ENCODE data around the gene GGT6.
"Not testable (repeated sequence)": the region's sequence is repeated elsewhere in the genome, so short reads cannot be mapped to it uniquely, and the experiment has no call there.

The GGT6 gene

GRCh38 chr17:4592240-4593005 is 32.0 kb upstream of the GGT6 start:
- DNase-seq (ENCODE audit: low read depth in 3 of 3): no peak

- no peak for DNase-seq (ENCODE audit: low read depth in 3 of 3)
Observed at GRCh38 chr17:4591529-4591928, 31.2 kb upstream of the GGT6 start.

- DNase-seq (ENCODE audit: low read depth in 3 of 3): no peak
Observed at GRCh38 chr17:4590981-4591453, 30.6 kb upstream of the GGT6 start.

- DNase-seq (ENCODE audit: low read depth in 3 of 3): not testable (repeated sequence)
Observed at GRCh38 chr17:4590042-4590441, 29.7 kb upstream of the GGT6 start.

GRCh38 chr17:4588898-4589625 is 28.7 kb upstream of the GGT6 start:
- DNase-seq (ENCODE audit: low read depth in 3 of 3): no peak

GRCh38 chr17:4588391-4588790 is 28.0 kb upstream of the GGT6 start:
- DNase-seq (ENCODE audit: low read depth in 3 of 3): no peak

- DNase-seq (ENCODE audit: low read depth in 3 of 3): no peak
Observed at GRCh38 chr17:4587803-4588202, 27.4 kb upstream of the GGT6 start.

- DNase-seq (ENCODE audit: low read depth in 3 of 3): no peak
Observed at GRCh38 chr17:4587195-4587594, 26.8 kb upstream of the GGT6 start.

- no peak for DNase-seq (ENCODE audit: low read depth in 3 of 3)
Observed at GRCh38 chr17:4586043-4586442, 25.7 kb upstream of the GGT6 start.

GRCh38 chr17:4585638-4585994 is 25.2 kb upstream of the GGT6 start:
- no peak for DNase-seq (ENCODE audit: low read depth in 3 of 3)

- DNase-seq (ENCODE audit: low read depth in 3 of 3): no peak
Observed at GRCh38 chr17:4584917-4585637, 24.7 kb upstream of the GGT6 start.

GRCh38 chr17:4584101-4584916 is 23.9 kb upstream of the GGT6 start, which contains the start of gene SMTNL2:
Gene SMTNL2 (plus strand): TSS chr17:4584529. CDS start chr17:4584606, 77 bp downstream.
- DNase-seq (ENCODE audit: low read depth in 3 of 3): peak in 1 of 3 experiments; percentile 19

GRCh38 chr17:4583782-4584100 is 23.4 kb upstream of the GGT6 start:
- DNase-seq (ENCODE audit: low read depth in 3 of 3): peak in 1 of 3 experiments; percentile 13

GRCh38 chr17:4583206-4583605 is 22.8 kb upstream of the GGT6 start:
- DNase-seq (ENCODE audit: low read depth in 3 of 3): no peak

GRCh38 chr17:4582691-4583090 is 22.3 kb upstream of the GGT6 start:
- no peak for DNase-seq (ENCODE audit: low read depth in 3 of 3)

GRCh38 chr17:4582101-4582501 is 21.7 kb upstream of the GGT6 start:
- no peak for DNase-seq (ENCODE audit: low read depth in 3 of 3)

GRCh38 chr17:4580291-4580690 is 19.9 kb upstream of the GGT6 start:
- DNase-seq (ENCODE audit: low read depth in 3 of 3): no peak

GRCh38 chr17:4579678-4580077 is 19.3 kb upstream of the GGT6 start:
- DNase-seq (ENCODE audit: low read depth in 3 of 3): no peak

- not testable (repeated sequence) for DNase-seq (ENCODE audit: low read depth in 3 of 3)
Observed at GRCh38 chr17:4578349-4578748, 18.0 kb upstream of the GGT6 start.

GRCh38 chr17:4577386-4577993 is 17.1 kb upstream of the GGT6 start:
- DNase-seq (ENCODE audit: low read depth in 3 of 3): no peak

GRCh38 chr17:4576729-4577322 is 16.4 kb upstream of the GGT6 start:
- no peak for DNase-seq (ENCODE audit: low read depth in 3 of 3)
